Choroid plexus epithelial cell (primary cell): ENCODE results near the gene SLC34A3.

Experiments used
- DNase-seq: peaks from one replicate; pipeline ENCODE4 v3.0.0-alpha.2; 2010; ENCODE audit warnings: low read depth
- H3K4me3 ChIP-seq: 2 replicates; pipeline ENCODE4 v1.5.1; 2011; ENCODE audit warnings: low read depth, mild to moderate bottlenecking, control low read depth, low read length, moderate library complexity
- TF ChIP-seq, protein P1 (sequence below): conservative IDR thresholded peaks from 2 replicates; pipeline ENCODE4 v1.5.1; 2011; ENCODE audit warnings: low read depth, mild to moderate bottlenecking, control low read depth, inconsistent platforms, low read length, moderate library complexity

The SLC34A3 gene

DNA sequence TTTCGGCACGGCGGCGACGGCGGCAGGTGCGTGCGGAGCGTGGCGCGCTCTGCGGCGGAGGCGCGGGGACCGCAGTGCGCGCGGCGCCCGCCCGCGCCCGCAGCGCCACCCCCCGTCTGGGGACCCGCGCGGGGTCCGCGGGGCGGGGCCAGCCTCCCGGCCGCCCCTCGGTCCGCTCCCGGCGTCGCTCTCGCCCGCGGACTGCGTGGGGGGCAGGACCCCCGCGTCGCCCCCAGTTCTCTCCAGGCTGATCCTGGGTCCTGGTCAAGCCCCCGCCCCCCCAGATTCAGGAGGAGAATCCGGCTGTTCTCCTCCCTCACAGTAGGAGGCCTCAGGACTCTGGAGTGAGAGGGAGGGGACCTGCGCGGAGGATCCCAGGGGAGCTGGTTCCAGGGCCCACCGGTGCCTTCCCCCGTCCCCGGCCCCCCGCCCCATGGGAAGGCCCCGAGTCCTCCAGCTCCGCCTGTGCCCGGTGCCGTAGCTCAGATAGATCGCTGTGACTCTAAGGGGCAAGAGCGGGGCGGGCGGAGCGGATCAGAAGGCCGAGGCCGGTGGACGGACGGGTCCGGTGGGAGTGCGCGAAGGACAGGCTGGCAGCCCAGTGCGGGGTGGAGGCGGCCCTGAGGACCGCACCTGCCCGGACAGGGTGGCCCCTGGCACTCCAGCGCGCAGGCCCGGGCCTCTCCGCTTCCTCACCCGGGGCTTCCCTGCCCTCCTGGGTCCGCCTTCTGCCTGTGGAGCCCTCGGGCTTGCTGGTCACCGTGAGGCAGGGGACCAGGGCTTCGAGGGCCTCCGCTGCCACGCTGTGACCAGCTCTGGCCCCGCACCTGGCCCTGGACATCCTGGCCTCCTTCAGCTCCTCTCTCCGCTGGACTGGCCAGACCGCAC, 8.3 kb upstream of the SLC34A3 start, which contains the start of gene RNF208:
RNF208 (minus strand) TSS at position 51 of the 888 bp plus-strand sequence. CDS start 1,028 bp downstream, outside the sequence.
- TF ChIP-seq, protein P1, sequence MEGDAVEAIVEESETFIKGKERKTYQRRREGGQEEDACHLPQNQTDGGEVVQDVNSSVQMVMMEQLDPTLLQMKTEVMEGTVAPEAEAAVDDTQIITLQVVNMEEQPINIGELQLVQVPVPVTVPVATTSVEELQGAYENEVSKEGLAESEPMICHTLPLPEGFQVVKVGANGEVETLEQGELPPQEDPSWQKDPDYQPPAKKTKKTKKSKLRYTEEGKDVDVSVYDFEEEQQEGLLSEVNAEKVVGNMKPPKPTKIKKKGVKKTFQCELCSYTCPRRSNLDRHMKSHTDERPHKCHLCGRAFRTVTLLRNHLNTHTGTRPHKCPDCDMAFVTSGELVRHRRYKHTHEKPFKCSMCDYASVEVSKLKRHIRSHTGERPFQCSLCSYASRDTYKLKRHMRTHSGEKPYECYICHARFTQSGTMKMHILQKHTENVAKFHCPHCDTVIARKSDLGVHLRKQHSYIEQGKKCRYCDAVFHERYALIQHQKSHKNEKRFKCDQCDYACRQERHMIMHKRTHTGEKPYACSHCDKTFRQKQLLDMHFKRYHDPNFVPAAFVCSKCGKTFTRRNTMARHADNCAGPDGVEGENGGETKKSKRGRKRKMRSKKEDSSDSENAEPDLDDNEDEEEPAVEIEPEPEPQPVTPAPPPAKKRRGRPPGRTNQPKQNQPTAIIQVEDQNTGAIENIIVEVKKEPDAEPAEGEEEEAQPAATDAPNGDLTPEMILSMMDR, result no peak
- peak within 1 kb of the TSS; percentile 93 for H3K4me3 ChIP-seq
- DNase-seq, result no peak

DNA sequence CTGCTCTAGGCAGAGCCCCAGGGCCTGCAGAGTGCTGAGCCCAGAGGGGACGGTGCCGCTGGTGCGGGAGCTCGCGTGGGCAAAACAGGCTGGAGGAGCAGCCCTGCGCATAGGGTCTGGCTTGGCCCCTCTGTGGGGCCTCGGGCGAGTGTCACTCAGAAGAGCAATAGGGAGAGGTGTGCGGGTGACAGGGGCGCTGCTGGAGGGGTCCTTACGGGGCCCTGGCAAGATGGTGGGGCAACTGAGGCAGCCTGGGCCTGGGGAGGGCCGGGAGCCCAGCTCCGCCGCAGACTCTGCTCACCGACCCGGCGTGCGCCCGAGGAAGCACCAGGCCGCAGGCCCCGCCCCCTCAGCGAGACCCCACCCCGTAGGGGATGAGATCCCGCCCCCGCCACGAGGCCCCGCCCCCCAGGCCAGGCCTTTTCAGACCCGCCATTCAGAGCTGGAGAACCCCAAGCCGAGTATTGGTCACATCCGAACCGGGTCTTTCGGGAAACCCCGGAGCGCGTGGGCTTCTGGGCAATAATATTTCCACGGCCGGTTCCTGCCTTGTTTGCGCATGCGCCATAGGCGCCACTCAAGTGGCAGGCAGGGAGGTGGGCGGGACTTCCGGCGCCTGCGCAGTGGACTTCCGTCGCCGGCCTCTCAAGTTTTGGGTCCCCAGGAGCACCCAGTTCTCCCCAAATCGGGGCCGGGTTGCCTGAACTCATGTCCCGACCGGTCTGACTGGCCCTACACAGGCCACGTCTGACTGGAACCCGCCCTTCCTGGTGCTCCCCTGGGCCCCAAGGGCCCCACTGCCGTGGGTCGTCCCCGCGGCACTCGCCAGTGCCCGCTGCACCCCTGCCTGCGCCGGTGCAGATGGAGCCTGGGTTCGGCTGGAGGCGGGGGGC, 7.4 kb upstream of the SLC34A3 start:
- DNase-seq, result peak; percentile 99
- TF ChIP-seq, protein P1, result no peak
- peak overlapping the region; percentile 93 for H3K4me3 ChIP-seq

DNA sequence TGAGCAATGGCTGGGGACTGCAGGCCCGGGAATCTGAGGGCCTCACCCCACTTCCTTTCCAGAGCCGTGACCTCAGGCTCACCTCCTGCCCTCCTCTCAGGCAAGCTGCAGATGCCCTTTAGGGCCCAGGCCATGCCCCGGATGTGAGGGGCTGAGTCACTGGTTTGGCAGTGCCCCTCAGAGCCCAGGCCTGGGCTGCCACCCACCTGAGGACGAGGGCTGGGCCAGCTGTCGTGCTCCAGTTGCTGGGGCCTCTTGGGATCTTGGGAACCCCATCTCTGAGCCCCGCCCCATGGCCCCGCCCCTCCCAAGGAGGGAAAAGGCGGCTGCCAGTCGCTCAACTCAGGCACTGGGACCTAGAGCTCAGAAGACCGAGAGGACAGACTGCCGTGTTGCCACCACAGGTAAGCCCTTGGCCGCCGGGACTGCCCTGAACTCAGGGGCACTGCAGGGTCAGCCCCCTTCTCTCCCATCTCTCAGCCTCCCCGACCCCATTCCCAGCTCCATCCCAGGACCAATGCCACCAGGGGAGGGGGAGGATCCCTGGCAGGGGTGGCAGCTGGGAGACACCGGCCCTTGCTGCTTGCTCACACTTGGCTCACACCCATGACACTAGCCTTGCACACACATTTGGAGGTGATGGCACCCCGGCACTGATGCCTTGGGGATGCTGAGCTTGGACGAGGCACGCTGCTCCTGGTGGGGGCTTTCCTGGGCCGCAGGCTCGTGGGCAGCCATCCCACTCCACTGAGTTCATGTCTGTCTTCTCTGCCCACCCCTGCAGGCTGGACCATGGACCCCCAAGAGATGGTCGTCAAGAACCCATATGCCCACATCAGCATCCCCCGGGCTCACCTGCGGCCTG, 5.6 kb upstream of the SLC34A3 start, which contains the start of gene CYSRT1:
CYSRT1 (plus strand) TSS at position 345 of the 865 bp plus-strand sequence; CDS start at position 793, 448 bp downstream.
- H3K4me3 ChIP-seq, result peak within 1 kb of the TSS; percentile 93
- TF ChIP-seq, protein P1, result no peak
- no peak for DNase-seq

DNA sequence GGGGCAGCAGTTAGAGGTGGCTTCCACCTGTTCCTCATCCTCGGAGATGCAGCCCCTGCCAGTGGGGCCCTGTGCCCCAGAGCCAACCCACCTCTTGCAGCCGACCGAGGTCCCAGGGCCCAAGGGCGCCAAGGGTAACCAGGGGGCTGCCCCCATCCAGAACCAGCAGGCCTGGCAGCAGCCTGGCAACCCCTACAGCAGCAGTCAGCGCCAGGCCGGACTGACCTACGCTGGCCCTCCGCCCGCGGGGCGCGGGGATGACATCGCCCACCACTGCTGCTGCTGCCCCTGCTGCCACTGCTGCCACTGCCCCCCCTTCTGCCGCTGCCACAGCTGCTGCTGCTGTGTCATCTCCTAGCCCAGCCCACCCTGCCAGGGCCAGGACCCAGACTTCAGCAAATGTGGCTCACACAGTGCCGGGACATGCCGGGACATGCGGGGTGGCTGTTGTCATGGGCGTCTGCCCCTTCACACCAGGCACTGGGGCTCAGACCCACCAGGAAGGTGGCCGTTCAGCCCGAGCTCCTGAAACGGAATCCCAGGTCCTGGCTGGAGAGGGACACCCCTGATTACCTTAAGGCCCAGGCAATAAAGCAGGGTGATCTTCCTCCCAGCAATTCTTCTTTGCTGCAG, 4.9 kb upstream of the SLC34A3 start:
- DNase-seq, result no peak
- H3K4me3 ChIP-seq, result no peak overlapping the region
- TF ChIP-seq, protein P1, result no peak

DNA sequence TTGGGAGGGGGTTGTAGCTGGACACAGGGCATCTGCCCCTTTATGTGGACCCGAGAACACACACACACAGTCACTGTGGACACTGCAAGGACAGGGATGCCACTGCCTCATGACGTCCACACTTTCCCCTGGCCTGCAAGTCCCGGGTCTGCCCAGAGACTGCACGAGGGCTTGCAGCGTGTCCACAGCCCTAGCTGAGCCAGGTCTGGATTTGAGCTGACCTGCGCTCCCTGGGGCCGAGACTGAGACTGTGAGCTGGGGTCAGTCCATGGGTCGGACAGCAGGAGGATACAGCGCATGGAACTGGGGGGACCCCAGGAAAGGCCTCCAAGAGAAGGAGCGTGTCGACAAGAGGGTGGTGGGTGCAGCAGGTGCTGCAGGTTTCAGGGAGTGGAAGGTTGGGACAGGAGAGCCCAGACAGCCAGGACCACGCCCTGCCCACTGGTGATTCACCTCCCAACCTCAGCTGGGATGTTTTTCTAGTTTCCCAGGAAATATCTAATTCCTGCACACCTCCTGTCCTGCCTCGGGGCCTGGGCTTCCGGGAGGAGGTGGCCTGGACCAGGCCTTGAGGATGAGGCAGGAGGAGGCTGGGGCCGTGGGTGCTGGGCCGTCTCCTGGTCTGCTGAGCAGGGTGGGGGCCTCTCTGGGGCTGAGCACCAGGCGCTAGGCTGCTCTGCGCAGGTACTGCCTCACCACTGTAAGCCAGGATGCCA, 4.2 kb upstream of the SLC34A3 start:
- H3K4me3 ChIP-seq, result no peak overlapping the region
- DNase-seq, result no peak
- TF ChIP-seq, protein P1, result no peak
